HG03159 (cell line): ENCODE measurements around the gene NPIPA5.
"Not testable (repeated sequence)": the region's sequence is repeated elsewhere in the genome, so short reads cannot be mapped to it uniquely, and the experiment has no call there.

Source experiments
- ATAC-seq: cut with Tn5 transposase; IDR thresholded peaks from one replicate; pipeline ENCODE4 v1.9.1; 2021; ENCODE audit warnings: mild to moderate bottlenecking, moderate library complexity; ENCODE audit not compliant: unreplicated experiment

NPIPA5 gene

DNA sequence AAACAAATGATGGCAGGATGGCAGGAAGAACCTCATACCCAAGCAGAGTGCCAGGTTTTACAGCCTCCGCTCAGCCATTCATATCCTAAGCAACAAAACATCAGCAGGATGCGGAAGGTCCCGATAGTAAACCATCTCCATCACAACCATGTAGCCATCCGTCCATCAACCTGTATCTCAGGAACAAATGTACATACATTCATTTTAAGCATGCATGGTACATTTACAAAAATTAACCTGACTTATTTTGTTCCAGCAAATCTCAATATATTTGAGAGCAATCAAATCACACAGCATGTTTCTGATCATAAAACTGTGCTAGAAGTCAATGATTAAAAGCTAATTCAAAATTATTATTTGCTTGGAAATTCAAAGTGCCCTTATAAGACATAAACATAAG is at the start of gene NPIPA5:
Gene NPIPA5 (minus strand): TSS at position 101 of the 400 bp plus-strand sequence. CDS start 0 bp downstream, at position 101.
- not testable (repeated sequence) for ATAC-seq

- ATAC-seq, result no peak
Measured at GRCh38 chr16:15427648-15428239, 49.6 kb upstream of the NPIPA5 start.

GRCh38 chr16:15426796-15427195 is 48.7 kb upstream of the NPIPA5 start:
- ATAC-seq, result no peak

DNA sequence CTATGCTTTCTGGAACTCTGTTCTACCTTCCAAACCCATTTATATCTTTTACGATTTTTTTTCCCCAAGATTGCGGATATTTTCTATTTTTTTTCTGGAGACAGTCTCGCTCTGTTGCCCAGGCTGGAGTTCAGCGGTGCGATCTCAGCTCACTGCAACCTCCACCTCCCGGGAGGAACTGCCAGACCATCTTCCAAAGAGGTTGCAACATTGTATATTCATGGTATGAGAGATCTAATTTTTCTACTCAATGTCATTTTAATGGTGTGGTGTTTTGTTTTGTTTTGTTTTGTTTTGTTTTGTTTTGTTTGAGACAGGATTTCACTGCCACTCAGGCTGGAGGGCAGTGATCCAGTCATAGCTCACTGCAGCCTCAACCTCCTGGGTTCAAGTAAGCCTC is 47.8 kb upstream of the NPIPA5 start:
- ATAC-seq, result no peak

- ATAC-seq, result no peak
Measured at GRCh38 chr16:15422222-15422621, 44.1 kb upstream of the NPIPA5 start.

GRCh38 chr16:15421696-15422095 is 43.6 kb upstream of the NPIPA5 start:
- ATAC-seq, result not testable (repeated sequence)

DNA sequence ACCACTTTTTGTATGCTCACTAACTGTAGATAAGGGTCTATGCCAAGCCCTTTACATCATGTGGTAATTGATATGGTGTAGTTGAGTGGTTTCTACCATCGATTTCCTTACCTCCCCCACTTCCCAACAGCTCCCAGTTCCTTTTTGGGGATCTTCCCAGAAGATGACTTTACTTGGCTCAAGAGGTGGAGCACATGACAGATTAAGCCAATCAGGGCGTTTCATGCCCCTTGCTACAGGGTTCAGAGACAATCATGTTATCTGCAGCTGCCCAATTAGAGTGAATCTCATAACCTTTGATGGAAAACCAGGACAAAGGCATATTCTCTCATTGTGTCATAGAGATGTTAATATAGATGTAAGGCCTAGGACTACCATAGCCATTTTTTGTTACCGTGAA is 40.1 kb upstream of the NPIPA5 start:
- no peak for ATAC-seq

DNA sequence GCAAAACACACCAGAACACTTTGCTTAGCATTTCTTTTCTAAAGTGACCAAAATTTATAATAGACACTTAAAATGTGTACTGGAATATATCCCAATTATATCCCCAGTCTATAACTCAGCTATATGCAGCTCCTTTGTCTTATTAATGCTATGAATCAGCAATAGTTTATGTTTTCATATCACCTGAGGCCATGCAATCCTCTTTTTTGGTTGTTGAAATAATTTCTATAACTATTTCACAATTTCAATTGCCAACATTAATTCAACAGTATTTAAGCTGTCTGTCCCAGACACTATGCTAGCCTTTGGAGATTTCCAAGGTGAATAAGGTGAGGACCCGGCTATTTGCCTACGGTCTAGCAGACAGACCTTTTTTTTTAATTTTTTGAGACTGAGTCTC is 39.1 kb upstream of the NPIPA5 start:
- ATAC-seq, result no peak

GRCh38 chr16:15415511-15415985 is 37.5 kb upstream of the NPIPA5 start:
- no peak for ATAC-seq

DNA sequence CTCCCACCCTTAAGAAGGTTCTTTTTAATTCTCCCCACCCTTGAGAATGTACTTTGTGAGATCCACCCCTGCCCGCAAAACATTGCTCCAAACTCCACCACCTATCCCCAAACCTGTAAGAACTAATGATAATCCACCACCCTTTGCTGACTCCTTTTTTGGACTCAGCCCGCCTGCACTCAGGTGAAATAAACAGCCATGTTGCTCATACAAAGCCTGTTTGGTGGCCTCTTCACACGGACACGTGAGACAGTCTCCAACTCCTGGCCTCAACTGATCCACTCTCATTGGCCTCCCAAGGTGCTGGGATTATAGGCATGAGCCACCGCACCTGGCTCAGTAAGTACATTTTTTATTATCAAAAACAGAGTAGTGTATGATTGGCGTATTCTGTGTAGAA is 31.4 kb upstream of the NPIPA5 start:
- not testable (repeated sequence) for ATAC-seq

DNA sequence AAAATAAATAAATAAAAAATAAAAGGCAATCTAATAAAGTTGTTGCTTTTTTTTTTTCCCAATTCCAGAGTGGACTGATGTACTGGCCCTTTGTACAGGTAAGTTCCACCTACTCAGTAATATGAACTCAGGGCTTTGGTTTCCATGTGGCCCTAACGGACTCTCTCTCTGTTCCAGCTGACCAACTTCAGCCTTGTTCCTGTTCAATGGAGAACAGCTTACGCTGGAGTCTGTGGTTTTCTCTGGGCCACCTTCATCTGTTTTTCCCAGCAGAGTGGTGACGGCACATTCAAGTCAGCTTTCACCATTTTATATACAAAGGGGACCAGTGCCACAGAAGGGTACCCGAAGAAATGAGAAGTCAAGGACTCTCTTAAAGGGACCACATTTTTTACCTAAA is 29.7 kb upstream of the NPIPA5 start:
- ATAC-seq, result not testable (repeated sequence)

DNA sequence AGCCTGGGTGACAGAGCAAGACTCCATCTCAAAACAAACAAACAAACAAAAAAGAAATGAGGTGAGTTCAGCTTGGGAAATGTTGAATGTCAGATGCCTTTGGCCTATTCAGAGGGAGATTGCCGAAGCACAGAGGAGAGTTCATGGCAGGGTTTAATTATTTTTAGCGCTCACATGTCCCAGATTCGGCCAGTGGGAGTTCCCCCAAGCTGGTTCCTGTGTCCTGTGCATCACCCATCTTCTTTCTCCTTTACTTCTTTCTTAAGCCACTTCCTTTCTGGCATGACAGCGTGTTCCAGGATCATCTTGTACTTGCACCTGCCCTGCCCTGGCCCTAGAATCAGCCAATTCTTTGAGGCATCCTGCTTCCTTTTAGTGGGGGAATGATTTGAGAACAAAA is 26.7 kb upstream of the NPIPA5 start:
- no peak for ATAC-seq

GRCh38 chr16:15404091-15404490 is 26.0 kb upstream of the NPIPA5 start:
- ATAC-seq, result not testable (repeated sequence)

- no peak for ATAC-seq
Measured at GRCh38 chr16:15403392-15403995, 25.4 kb upstream of the NPIPA5 start.

GRCh38 chr16:15401972-15402371 is 23.9 kb upstream of the NPIPA5 start:
- ATAC-seq, result no peak

DNA sequence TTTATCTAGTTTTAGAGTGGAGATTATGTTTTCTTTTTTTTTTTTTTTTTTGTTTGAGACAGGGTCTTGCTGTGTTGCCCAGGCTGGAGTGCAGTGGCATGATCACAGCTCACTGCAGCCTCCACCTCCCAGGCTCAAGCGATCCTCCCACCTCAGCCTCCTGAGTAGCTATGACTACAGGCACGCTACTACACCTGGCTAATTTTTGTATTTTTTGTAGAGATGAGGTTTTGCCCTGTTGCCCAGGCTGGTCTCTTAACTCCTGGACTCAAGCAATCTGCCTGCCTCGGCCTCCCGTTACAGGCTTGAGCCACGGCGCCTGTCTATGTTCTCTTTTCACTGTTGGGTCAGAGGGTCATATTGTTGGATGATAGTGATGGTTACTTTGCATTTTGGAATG is 22.2 kb upstream of the NPIPA5 start:
- ATAC-seq, result not testable (repeated sequence)

- ATAC-seq, result no peak
Measured at GRCh38 chr16:15399317-15399716, 21.2 kb upstream of the NPIPA5 start.

- no peak for ATAC-seq
Measured at GRCh38 chr16:15398618-15399316, 20.7 kb upstream of the NPIPA5 start.

DNA sequence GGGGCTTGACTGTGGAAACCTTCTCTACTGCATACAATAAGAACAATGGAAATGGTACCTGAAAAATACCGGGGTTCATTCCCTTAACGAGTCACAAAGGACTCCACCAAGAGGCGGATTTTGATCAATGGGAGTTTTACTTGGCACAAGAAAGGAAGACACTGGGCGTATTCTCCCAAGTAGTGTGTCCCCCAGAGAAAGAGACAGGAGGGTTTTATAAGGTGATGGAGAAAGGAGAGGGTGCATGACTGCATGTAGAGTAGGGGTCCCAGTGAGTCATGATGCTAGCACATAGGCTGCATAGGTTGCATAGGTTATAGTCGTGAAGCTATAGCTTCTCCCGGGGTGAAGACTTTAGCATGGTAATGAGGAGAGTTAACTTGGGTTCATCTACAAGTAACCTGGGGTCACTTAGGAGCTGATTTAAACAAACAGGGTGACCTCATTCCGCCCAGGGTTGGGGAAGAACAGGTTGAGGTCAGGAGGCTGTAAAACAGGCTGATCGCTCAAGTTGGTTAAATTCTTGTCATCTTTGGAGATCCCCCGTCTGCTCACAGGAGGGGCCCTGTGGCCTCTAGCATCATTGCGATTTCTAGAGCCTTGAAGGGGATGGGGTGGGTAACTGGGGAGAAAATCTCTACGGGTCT is 19.0 kb upstream of the NPIPA5 start:
- ATAC-seq, result no peak

DNA sequence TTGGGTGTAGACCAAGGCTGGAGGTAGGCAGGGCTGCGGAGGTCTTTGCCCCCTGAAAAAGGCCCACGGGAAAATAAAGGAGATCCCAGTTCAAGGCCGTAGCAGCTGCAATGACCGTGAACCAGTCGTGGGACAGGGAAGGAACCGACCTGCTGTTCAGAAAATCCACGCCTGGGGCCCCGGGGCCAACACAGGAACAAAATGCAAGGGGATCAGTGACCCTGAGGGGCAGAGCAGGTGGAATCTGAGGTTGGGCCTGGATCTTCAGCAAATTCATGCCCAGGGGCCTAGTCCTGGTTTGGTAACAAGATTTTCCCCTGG is 18.4 kb upstream of the NPIPA5 start:
- not testable (repeated sequence) for ATAC-seq

- not testable (repeated sequence) for ATAC-seq
Measured at GRCh38 chr16:15395631-15396508, 17.8 kb upstream of the NPIPA5 start, which contains the start of gene MPV17L. TSS of gene MPV17L (plus strand) at chr16:15395754. CDS start at chr16:15395898, 144 bp downstream.
